GM06990 (cell line): ENCODE measurements around the gene NDUFA7.
"Not testable (repeated sequence)": the region's sequence is repeated elsewhere in the genome, so short reads cannot be mapped to it uniquely, and the experiment has no call there.

Experiments
- DNase-seq: peaks from one replicate; pipeline ENCODE4 v3.0.0-alpha.2; 2011; ENCODE audit not compliant: insufficient read length; ENCODE audit errors: extremely low read depth
- H3K27me3 ChIP-seq: replicated peaks from 2 replicates; pipeline ENCODE4 v1.6.0; 2011; ENCODE audit warnings: low read length; ENCODE audit not compliant: control insufficient read depth, insufficient read depth
- H3K36me3 ChIP-seq: 2 replicates; pipeline ENCODE4 v1.5.1; 2011; ENCODE audit warnings: low read length; ENCODE audit not compliant: control insufficient read depth, insufficient read depth
- H3K4me3 ChIP-seq: replicated peaks from 2 replicates; pipeline ENCODE4 v1.5.1; 2011; ENCODE audit warnings: low read depth, mild to moderate bottlenecking, control low read depth, low read length
- TF ChIP-seq, protein P1 (sequence below): IDR thresholded peaks from 2 replicates; pipeline ENCODE4 v1.5.1; 2011; ENCODE audit warnings: low read length, control low read depth, mild to moderate bottlenecking, inconsistent platforms; ENCODE audit not compliant: insufficient read depth, poor library complexity, severe bottlenecking

NDUFA7 gene

DNA sequence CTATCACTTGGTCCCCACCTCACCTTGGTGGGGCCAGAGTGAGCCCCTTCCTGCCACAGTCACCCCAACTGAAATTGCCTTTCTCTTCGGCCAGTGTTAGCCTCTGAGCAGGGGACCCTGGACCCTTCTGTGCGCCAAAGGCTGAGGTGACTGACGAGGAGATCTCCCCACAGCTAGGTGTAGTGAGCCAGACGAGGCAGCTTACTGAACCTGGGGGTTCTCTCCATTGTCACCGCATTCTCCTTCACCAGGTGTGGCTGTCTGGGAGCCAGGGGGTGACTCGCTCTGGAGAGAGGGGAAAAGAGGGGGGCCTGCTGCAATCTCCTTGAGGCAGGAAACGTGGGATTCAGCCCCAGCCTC, 1.4 kb upstream of the NDUFA7 start:
- Histone ChIP-seq H3K36me3 (peaks cover 12% of the 10 kb centered on the region), H3K27me3 (no peaks in the 10 kb centered on the region; the same call in 1 of the 2 replicates), H3K4me3 (peak overlapping the region; percentile 94)
- no peak for DNase-seq
- TF ChIP-seq, protein P1, sequence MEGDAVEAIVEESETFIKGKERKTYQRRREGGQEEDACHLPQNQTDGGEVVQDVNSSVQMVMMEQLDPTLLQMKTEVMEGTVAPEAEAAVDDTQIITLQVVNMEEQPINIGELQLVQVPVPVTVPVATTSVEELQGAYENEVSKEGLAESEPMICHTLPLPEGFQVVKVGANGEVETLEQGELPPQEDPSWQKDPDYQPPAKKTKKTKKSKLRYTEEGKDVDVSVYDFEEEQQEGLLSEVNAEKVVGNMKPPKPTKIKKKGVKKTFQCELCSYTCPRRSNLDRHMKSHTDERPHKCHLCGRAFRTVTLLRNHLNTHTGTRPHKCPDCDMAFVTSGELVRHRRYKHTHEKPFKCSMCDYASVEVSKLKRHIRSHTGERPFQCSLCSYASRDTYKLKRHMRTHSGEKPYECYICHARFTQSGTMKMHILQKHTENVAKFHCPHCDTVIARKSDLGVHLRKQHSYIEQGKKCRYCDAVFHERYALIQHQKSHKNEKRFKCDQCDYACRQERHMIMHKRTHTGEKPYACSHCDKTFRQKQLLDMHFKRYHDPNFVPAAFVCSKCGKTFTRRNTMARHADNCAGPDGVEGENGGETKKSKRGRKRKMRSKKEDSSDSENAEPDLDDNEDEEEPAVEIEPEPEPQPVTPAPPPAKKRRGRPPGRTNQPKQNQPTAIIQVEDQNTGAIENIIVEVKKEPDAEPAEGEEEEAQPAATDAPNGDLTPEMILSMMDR, result no peak

DNA sequence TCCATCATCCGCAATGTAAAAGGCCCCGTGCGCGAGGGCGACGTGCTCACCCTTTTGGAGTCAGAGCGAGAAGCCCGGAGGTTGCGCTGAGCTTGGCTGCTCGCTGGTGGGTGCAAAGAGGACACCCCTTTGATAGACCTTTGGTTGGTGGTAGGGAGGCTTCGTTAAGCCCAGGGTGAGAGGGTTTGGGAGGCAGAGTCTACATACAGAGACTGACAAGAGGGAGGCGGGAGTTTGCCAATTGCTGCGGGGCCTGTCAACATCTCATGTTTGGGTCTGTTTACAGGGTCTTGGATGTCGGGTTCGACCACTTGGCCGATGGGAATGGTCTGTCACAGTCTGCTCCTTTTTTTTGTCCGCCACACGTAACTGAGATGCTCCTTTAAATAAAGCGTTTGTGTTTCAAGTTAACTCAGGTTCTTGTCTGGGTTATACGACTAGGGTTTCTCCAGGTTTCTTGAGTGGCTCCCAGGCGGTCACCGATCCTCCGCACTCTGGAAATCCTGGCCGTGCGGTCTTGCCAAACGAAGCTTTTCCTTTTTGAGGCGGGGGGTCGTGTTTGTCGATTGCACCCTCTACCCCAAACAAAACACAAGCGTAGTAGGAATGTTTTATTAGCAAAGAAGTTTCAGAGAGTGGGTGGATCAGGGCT, 937 bp upstream of the NDUFA7 start:
- H3K4me3 ChIP-seq, result peak overlapping the region; percentile 94
- no peaks in the 10 kb centered on the region; the same call in 1 of the 2 replicates for H3K27me3 ChIP-seq
- H3K36me3 ChIP-seq, result peaks cover 12% of the 10 kb centered on the region
- TF ChIP-seq, protein P1, result no peak
- no peak for DNase-seq

DNA sequence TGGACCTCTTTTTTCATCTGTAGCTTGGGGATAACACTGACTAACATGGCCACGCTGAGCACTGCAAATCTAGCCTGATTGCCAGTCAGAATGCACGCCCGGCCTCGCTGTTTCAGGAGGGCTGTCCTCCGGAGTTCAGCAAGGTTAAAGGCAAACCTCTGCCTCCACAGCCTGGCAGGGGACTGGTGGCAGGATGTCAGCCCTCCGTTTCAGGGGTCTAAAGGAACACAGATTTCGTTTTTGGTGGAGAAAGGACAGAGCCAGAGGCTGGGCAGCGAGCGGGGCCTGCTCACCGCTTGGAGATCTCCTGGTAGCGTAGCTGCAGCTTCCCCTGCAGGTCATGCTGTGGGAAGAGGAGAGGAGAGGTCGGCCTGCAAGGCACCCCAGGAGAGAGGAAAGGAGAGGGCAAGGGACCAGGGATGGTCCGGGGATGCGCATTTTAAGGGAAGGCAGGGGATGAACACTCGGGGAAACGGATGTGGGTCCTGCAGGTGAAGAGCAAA, 560 bp downstream of the NDUFA7 start:
- peak overlapping the region; percentile 94 for H3K4me3 ChIP-seq
- no peaks in the 10 kb centered on the region for H3K27me3 ChIP-seq
- TF ChIP-seq, protein P1, result no peak
- H3K36me3 ChIP-seq, result peaks cover 15% of the 10 kb centered on the region
- DNase-seq, result no peak

DNA sequence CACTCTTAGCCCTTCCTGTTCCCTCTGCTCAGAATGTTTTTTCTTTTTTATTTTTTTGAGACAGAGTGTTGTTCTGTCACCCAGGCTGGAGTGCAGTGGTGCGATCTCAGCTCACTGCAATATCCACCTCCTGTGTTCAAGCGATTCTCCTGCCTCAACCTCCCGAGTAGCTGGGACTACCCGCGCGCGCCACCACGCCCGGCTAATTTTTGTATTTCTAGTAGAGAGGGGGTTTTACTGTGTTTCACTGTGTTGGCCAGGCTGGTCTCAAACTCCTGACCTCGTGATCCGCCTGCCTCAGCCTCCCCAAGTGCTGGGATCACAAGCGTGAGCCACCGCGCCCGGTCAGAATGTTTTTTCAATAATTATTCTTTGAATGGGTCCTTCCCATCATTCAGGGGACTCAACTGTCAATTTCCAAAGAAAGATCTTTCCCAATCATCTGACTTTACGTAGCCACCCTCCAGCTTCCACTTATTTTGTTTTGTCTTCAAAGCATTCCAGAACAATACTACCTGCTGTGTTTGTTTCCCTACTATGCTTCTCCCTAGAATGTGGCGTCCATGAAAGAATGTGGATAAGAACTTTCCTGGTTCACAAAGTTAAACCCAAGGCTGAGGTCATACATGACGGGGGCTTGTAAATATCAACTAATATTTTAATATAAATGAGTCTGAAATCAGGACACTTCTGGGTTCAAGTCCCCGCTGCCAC, 1.2 kb downstream of the NDUFA7 start:
- peak overlapping the region; percentile 94 for H3K4me3 ChIP-seq
- peaks cover 18% of the 10 kb centered on the region for H3K36me3 ChIP-seq
- H3K27me3 ChIP-seq, result no peaks in the 10 kb centered on the region
- TF ChIP-seq, protein P1, result no peak
- no peak for DNase-seq

DNA sequence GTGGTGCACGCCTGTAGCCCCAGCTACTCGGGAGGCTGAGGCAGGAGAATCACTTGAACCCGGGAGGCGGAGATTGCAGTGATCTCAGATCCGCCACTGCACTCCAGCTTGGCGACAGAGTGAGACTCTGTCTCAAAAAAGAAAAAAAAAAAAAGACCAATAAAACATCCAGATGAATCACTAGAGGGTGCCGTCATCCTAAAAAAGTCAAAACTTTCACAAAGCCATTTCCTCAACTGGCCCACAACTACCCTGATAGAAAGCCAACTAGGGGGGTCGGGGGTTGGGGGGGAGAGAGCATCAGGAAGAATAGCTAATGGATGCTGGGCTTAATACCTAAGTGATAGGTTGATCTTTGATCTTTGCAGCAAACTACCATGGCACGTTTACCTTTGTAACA, 2.3 kb downstream of the NDUFA7 start:
- not testable (repeated sequence) for H3K27me3 ChIP-seq, DNase-seq, H3K4me3 ChIP-seq
- peaks cover 18% of the 10 kb centered on the region for H3K36me3 ChIP-seq

DNA sequence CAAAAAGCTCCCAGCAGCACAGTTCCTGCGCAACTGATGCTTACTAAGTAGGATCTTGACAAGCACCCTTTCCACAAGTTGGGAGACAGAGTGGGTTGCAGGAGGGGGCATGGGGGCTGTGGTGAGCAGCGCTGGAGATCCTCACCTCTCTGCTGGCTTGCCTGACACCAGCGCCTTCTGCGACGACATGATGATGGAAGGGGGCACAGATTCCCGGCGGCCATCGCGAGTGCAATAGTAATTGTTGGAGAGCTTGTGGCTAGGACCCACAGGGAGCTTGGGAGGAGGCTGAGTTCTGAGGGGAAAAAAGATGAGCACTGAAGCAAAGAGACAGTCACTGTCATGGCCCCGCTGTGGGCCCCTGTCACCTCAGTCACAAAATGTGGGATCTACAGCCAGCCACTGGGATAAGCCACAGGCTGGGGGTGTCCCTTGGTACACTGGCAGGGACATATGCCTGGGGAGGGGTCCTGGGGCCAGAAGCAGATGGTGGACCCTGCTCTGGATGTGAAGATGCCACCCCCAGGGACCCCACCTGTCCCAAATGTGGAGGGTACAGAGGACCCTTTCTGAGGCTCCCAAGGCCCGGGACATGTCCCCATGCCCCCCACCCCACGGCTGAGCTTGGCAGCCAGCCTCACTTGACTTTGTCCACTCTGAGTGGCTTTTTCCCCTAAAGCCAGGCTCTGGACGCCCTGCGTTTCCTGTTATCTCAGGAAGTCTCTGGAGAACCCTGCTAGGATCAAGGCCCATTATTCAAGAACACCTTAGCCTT, 4.6 kb downstream of the NDUFA7 start:
- no peaks in the 10 kb centered on the region for H3K27me3 ChIP-seq
- DNase-seq, result no peak
- H3K4me3 ChIP-seq, result no peak overlapping the region
- peaks cover 24% of the 10 kb centered on the region for H3K36me3 ChIP-seq
- TF ChIP-seq, protein P1, result no peak

DNA sequence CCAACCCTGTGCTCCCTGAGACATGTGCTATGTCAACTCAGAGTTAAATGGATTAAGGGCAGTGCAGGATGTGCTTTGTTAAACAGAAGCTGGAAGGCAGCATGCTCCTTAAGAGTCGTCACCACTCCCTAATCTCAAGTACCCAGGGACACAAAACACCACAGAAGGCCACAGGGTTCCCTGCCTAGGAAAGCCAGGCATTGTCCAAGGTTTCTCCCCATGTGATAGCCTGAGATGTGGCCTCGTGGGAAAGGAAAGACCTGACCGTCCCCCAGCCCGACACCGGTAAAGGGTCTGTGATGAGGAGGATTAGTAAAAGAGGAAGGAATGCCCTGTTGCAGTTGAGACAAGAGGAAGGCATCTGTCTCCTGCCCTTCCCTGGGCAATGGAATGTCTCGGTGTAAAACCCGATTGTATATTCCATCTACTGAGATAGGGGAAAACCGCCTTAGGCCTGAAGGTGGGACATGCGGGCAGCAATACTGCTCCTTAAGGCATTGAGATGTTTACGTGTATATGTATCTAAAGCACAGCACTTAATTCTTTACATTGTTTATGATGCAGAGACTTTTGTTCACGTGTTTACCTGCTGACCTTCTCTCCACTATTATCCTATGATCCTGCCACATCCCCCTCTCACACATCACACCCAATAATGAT, 6.1 kb downstream of the NDUFA7 start:
- peaks cover 26% of the 10 kb centered on the region for H3K36me3 ChIP-seq
- H3K4me3 ChIP-seq, H3K27me3 ChIP-seq, DNase-seq: not testable (repeated sequence)
